Measurements from ENCODE around the gene LASP1NB.

LASP1NB gene

GRCh38 chr17:38882870-38883269 lies 42.5 kb upstream of the LASP1NB start:
- TF ChIP-seq REST (IDR thresholded peaks at IDR 0.05; ENCODE audit: low read depth) (no peak), EGR1 (IDR thresholded peaks at IDR 0.05) (no peak), RAD21 (IDR thresholded peaks at IDR 0.05; ENCODE audit: low read depth) (no peak)

DNA sequence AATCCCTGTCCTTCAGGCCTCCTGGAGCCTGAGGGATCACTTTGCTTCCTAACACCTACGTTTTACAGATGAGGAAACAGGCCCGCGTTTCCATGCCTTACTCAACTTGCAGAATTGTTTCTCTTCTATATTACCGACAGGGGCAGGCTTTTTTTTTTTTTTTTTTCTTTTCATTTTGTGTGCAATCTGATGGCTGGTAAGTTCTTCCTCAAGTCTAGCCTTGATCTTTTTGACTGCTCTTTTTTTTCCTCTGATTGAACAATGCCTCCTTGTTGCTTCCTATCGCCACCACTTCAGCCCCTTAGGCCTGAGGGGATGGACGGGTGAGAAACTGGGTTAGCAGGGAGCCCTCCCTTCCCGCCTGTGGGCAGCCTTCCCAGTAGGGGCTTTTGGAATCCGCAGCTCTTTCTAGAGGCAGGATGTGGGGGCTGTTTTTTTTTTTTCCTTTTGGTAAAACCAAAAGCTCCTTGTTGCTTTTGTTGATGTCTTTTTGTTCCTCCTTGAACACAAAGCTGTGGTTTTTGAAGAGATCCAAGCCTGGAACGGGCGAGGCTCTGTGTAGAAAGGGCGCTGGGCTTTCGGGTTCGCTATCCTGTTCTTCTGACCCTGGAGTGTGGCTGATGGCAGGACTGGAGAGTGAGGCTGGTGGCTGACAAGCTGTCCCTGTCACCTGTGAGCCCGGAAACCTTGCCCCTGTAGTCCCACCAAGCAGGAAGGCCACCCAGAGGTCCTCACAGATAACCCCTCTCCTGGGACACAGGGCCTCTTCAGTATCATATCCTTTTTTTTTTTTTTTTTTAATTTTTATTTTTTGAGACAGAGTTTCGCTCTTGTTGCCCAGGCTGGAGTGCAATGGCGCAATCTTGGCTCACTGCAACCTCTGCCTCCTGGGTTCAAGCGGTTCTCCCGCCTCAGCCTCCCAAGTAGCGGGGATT lies 41.6 kb upstream of the LASP1NB start:
- TF ChIP-seq CREB1 (IDR thresholded peaks at IDR 0.05; ENCODE audit: low read depth), result no peak
- TF ChIP-seq TEAD4 (IDR thresholded peaks at IDR 0.05), result no peak
- TF ChIP-seq, protein P1, sequence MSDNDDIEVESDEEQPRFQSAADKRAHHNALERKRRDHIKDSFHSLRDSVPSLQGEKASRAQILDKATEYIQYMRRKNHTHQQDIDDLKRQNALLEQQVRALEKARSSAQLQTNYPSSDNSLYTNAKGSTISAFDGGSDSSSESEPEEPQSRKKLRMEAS (IDR thresholded peaks at IDR 0.05), result no peak
- no peak for TF ChIP-seq CEBPB (IDR thresholded peaks at IDR 0.05)
- no peak for TF ChIP-seq RAD21 (IDR thresholded peaks at IDR 0.05; ENCODE audit: low read depth)
- no peak for TF ChIP-seq TCF12 (IDR thresholded peaks at IDR 0.05; ENCODE audit: low read depth)
- TF ChIP-seq, protein P2, sequence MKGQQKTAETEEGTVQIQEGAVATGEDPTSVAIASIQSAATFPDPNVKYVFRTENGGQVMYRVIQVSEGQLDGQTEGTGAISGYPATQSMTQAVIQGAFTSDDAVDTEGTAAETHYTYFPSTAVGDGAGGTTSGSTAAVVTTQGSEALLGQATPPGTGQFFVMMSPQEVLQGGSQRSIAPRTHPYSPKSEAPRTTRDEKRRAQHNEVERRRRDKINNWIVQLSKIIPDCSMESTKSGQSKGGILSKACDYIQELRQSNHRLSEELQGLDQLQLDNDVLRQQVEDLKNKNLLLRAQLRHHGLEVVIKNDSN (IDR thresholded peaks at IDR 0.05), result no peak
- no peak for TF ChIP-seq YY1 (IDR thresholded peaks at IDR 0.05; ENCODE audit: low read depth)
- TF ChIP-seq TAF1 (IDR thresholded peaks at IDR 0.05; ENCODE audit: low read depth), result no peak
- TF ChIP-seq FOXM1 (IDR thresholded peaks at IDR 0.05; ENCODE audit: borderline replicate concordance, low read depth), result no peak
- TF ChIP-seq EGR1 (IDR thresholded peaks at IDR 0.05), result no peak
- no peak for TF ChIP-seq ZBTB7A (IDR thresholded peaks at IDR 0.05; ENCODE audit: low read depth)

DNA sequence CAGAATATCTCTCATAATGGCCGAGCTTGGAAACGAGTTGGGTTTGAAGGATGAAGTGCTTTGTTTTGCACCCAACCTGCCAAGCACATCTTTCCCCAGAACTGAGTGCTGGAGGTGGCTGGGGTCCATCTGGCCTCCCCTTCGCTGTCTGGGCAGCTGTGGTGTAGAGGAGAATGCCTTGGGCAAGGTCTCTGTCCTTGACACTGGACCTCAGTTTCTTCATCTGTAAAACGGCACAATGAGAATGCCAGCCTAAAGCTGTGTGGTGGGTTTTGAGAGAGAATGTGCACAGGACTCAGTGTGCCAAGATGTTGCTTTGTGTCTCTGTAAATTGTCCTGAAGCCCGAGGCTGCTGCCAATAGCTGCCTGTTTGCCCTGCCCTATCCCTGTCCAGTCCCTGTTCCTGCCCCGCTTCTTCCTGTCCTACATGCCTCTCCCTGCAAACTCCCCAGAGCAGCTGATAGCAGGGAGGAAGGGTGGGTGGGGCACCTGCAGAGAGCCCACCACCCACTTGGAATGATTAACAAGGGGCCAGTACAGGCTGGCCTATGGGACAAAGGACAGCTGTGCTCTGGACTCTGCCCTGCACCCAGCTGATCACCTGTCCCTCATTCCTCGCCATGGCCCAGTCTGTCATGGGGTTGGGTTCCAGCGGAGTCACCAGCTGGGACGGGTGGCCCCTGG lies 40.2 kb upstream of the LASP1NB start:
- TF ChIP-seq, protein P1 (IDR thresholded peaks at IDR 0.05), result no peak
- TF ChIP-seq REST (IDR thresholded peaks at IDR 0.05; ENCODE audit: low read depth) (no peak), TAF1 (IDR thresholded peaks at IDR 0.05; ENCODE audit: low read depth) (no peak), FOXM1 (IDR thresholded peaks at IDR 0.05; ENCODE audit: borderline replicate concordance, low read depth) (no peak), CREB1 (IDR thresholded peaks at IDR 0.05; ENCODE audit: low read depth) (no peak), TCF12 (IDR thresholded peaks at IDR 0.05; ENCODE audit: low read depth) (no peak), NFIC (IDR thresholded peaks at IDR 0.05) (no peak), CEBPB (IDR thresholded peaks at IDR 0.05) (no peak), TEAD4 (IDR thresholded peaks at IDR 0.05) (no peak)

DNA sequence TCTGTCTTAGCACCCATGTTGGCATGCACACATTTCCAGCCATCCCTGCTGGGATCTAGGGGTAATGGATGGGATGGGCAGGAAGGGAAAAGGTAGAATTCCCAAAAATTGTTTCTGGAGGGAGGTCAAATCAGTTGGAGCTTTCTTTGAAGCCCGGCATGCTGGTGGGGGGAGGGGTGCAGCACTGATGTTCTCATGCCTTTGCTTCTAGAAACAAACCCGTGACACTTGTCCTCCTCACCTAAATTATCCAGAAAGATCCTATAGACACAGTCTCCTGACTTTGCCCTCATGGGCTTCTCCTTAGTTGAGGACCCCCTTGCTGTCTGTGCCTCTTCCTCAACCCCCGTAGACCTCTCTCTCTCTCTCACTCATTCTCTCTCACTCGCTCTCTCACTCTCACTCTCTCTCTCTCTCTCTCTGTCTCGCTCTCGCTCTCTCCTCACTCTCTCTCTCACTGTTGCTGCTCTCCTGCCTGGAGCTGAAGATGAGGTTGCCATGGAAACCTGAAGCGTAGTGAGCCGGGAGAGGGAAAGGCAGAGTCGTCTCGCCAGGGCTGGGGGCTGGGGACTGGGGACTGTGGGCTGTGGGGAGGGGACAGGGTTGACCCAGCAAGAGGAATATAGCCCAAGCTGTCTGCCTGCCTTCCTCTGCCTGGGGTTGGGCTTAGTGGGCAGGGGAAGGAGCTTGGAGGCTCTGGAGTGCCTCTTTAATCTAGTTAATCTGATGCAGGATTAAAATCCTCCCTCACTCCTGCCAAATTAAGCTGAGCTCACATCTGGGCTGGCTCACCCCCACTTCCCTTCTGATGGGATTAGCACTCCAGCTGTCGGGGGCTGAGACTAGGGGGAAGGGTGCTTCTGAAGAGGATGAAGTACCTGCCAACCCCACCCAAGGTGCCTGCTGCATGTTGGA lies 39.4 kb upstream of the LASP1NB start:
- TF ChIP-seq TAF1 (IDR thresholded peaks at IDR 0.05; ENCODE audit: low read depth) (no peak), ZBTB7A (IDR thresholded peaks at IDR 0.05; ENCODE audit: low read depth) (no peak), NFIC (IDR thresholded peaks at IDR 0.05) (no peak), REST (IDR thresholded peaks at IDR 0.05; ENCODE audit: low read depth) (no peak), FOXM1 (IDR thresholded peaks at IDR 0.05; ENCODE audit: borderline replicate concordance, low read depth) (no peak), EGR1 (IDR thresholded peaks at IDR 0.05) (no peak), CEBPB (IDR thresholded peaks at IDR 0.05) (no peak), EP300 (IDR thresholded peaks at IDR 0.05; ENCODE audit: borderline replicate concordance) (no peak)
- TF ChIP-seq, protein P1 (IDR thresholded peaks at IDR 0.05), result no peak
